GM19099 (cell line): ENCODE measurements around the gene PRTN3.

ENCODE experiments used
- POLR2A ChIP-seq: IDR thresholded peaks from 3 replicates; pipeline ENCODE4 v1.6.1; 2011; ENCODE audit warnings: low read depth; ENCODE audit not compliant: insufficient read length; ENCODE audit errors: extremely low read depth

PRTN3 gene

GRCh38 chr19:840519-841206 lies at the start of gene PRTN3:
PRTN3 (plus strand) TSS chr19:840999; CDS start chr19:841009, 10 bp downstream.
- TF ChIP-seq POLR2A = no peak

GRCh38 chr19:791007-791566 lies 49.7 kb upstream of the PRTN3 start:
- no peak for TF ChIP-seq POLR2A

- no peak for TF ChIP-seq POLR2A
Measured at GRCh38 chr19:791567-792305, 49.1 kb upstream of the PRTN3 start.

GRCh38 chr19:792306-792885 lies 48.4 kb upstream of the PRTN3 start:
- TF ChIP-seq POLR2A = no peak

- no peak for TF ChIP-seq POLR2A
Measured at GRCh38 chr19:793806-794205, 47.0 kb upstream of the PRTN3 start.

- TF ChIP-seq POLR2A = no peak
Measured at GRCh38 chr19:795073-795611, 45.7 kb upstream of the PRTN3 start.

GRCh38 chr19:795691-796581 lies 44.9 kb upstream of the PRTN3 start:
- no peak for TF ChIP-seq POLR2A

- TF ChIP-seq POLR2A = peak; percentile 96
Measured at GRCh38 chr19:796692-797527, 43.9 kb upstream of the PRTN3 start, which contains the start of gene PTBP1. PTBP1 (plus strand) TSS chr19:797452; CDS start chr19:797498, 46 bp downstream.

GRCh38 chr19:797528-798414 lies 43.0 kb upstream of the PRTN3 start:
- TF ChIP-seq POLR2A = no peak

GRCh38 chr19:798415-799075 lies 42.3 kb upstream of the PRTN3 start:
- TF ChIP-seq POLR2A = peak; percentile 38

GRCh38 chr19:799076-799881 lies 41.5 kb upstream of the PRTN3 start:
- no peak for TF ChIP-seq POLR2A
